HepG2 (cell line): ENCODE results near the gene CADM4. TPM values are rescaled to one million over a fixed set of nuclear protein-coding genes. Genes with fewer than 3 reads are reported as not detected.

Source experiments
- ATAC-seq: fragments of 200-7000 bp; cut with Tn5 transposase; 3 replicates; pipeline ENCODE4 v1.9.1; 2020; ENCODE audit warnings: mild to moderate bottlenecking, moderate library complexity
- BruUV-seq: library from RNA; stranded (reverse); fragments of 400-500 nt; replicated peaks from 2 replicates; lab custom pipeline; 2021; lab: Mats Ljungman, UMichigan
- CTCF ChIA-PET: fragments of 300-600 bp; formaldehyde crosslinking; extraction: SDS; loops from one replicate; lab custom pipeline; 2021; ENCODE audit warnings: low total read pairs, inconsistent platforms, low intra/inter-chr PET ratio; lab: Yijun Ruan, JAX
- POLR2A ChIA-PET: fragments of 350-600 bp; sonication (Branson Sonifier 250); formaldehyde crosslinking; loops from one replicate; lab custom pipeline; 2020; ENCODE audit warnings: antibody characterized with exemption, inconsistent platforms; lab: Yijun Ruan, JAX
- DNase-seq: peaks from one replicate; pipeline ENCODE4 v3.0.0-alpha.2; 2015; ENCODE audit warnings: low spot score
- FAIRE-seq: peaks from 3 replicates; lab custom pipeline; 2011; peaks lifted over from hg19 to GRCh38; lab: Jason Lieb, UNC
- H2AFZ ChIP-seq: one replicate; pipeline ENCODE4 v1.6.1; 2011; ENCODE audit warnings: low read length, inconsistent platforms
- H3K27ac ChIP-seq: fragments of 300-600 bp; 3 replicates; pipeline ENCODE4 v1.8.0; 2011; ENCODE audit warnings: mixed run types, mild to moderate bottlenecking, mixed read lengths, low read length, inconsistent platforms; ENCODE audit not compliant: insufficient read depth; ENCODE audit errors: extremely low read length
- H3K27me3 ChIP-seq, 2 experiments: fragments of 200-600 bp in 1 of 2; 2 replicates in 1 of 2; 3 replicates in 1 of 2; pipeline versions ENCODE4 v1.6.0 to v1.8.0; 2011; ENCODE audit warnings: low read length in 2 of 2, mild to moderate bottlenecking in 2 of 2, moderate library complexity in 2 of 2, inconsistent platforms in 1 of 2; ENCODE audit not compliant: insufficient read depth in 2 of 2, control insufficient read depth in 1 of 2
- H3K36me3 ChIP-seq, 2 experiments: fragments of 200-600 bp in 1 of 2; replicated peaks in 1 of 2; 2 replicates in 1 of 2; 3 replicates in 1 of 2; pipeline versions ENCODE4 v1.5.1 to v1.8.0; 2011; ENCODE audit warnings: low read length in 2 of 2, inconsistent platforms in 1 of 2; ENCODE audit not compliant: insufficient read depth in 2 of 2, control insufficient read depth in 1 of 2
- H3K4me1 ChIP-seq: 2 replicates; pipeline ENCODE4 v1.5.1; 2012; ENCODE audit warnings: low read length, inconsistent platforms; ENCODE audit not compliant: insufficient read depth
- H3K4me2 ChIP-seq: 2 replicates; pipeline ENCODE4 v1.6.0; 2011; ENCODE audit warnings: low read depth, low read length, inconsistent platforms
- H3K4me3 ChIP-seq, 3 experiments: fragments of 200-600 bp in 1 of 3; sonication (generic), shearing (Covaris generic) in 1 of 3; replicated peaks in 1 of 3; 2 replicates each; pipeline ENCODE4 v1.5.1; 2011 to 2016; ENCODE audit warnings: low read length in 3 of 3, inconsistent platforms in 2 of 3, low read depth in 2 of 3, mild to moderate bottlenecking in 2 of 3, control low read depth in 1 of 3, mixed read lengths in 1 of 3; ENCODE audit not compliant: insufficient read depth in 1 of 3
- H3K79me2 ChIP-seq: one replicate; pipeline ENCODE4 v1.6.1; 2011; ENCODE audit warnings: low read length, inconsistent platforms; ENCODE audit not compliant: insufficient read depth
- H3K9ac ChIP-seq: 2 replicates; pipeline ENCODE4 v1.6.0; 2011; ENCODE audit warnings: mild to moderate bottlenecking, low read depth, low read length, inconsistent platforms; ENCODE audit not compliant: insufficient read depth
- H3K9me3 ChIP-seq: 2 replicates; pipeline ENCODE4 v1.5.1; 2012; ENCODE audit warnings: mild to moderate bottlenecking, low read length
- H4K20me1 ChIP-seq: 2 replicates; pipeline ENCODE4 v1.6.0; 2011; ENCODE audit warnings: inconsistent platforms, mild to moderate bottlenecking, low read length, moderate library complexity; ENCODE audit not compliant: insufficient read depth
- RFX5 ChIP-seq: IDR thresholded peaks from 2 replicates; pipeline ENCODE4 v1.6.1; 2011; ENCODE audit warnings: low read depth, low read length, improper control_type of control experiment
- SP1 ChIP-seq, 2 experiments: fragments of 450-650 bp in 1 of 2; sonication (generic) in 1 of 2; formaldehyde crosslinking in 1 of 2; IDR thresholded peaks; 2 replicates each; pipeline versions ENCODE4 v1.4.0 to v1.6.1; 2016 to 2020; ENCODE audit warnings: missing genetic modification reagents in 1 of 2
- ZNF207 ChIP-seq: fragments of 450-650 bp; IDR thresholded peaks from 2 replicates; pipeline ENCODE4 v1.6.1; 2016; ENCODE audit warnings: antibody characterized with exemption, borderline replicate concordance
- ZNF629 ChIP-seq: sonication (generic); formaldehyde crosslinking; conservative IDR thresholded peaks from 2 replicates; pipeline ENCODE4 v1.5.0; 2020; ENCODE audit warnings: missing genetic modification reagents
- WGBS: methylation state at CpG from one replicate; pipeline ENCODE4 v1.1.6; 2017; ENCODE audit warnings: low lambda C conversion rate; 5-methylcytosine and 5-hydroxymethylcytosine counted together
- in situ Hi-C: cut with HindIII; loops from 2 replicates; pipeline ENCODE4 v1.10.0; 2017; ENCODE audit warnings: low pct_unique_long_range_greater_than_20kb; ENCODE audit not compliant: extremely low pct_ligation_motif_present
- intact Hi-C: fragments of 100-400 bp; cut with micrococcal nuclease; formaldehyde crosslinking; loops from one replicate; pipeline ENCODE4 v1.10.0; 2022; ENCODE audit not compliant: unreplicated experiment
- polyA plus RNA-seq, 8 experiments: library from polyadenylated mRNA; depleted of rRNA in 3 of 8; stranded (reverse) in 7 of 8; unstranded in 1 of 8; fragments of >200 nt; fragmentation: Illumina TruSeq in 4 of 8; extraction: Trizol in 4 of 8; gene quantifications; 2 replicates each; pipeline versions ENCODE4 v1.2.1 to v1.2.3, GENCODE V29; 2011 to 2016; ENCODE audit warnings: low read depth in 4 of 8, missing spikeins in 1 of 8, mixed read lengths in 1 of 8; ENCODE audit not compliant: insufficient read depth in 1 of 8
- total RNA-seq, 5 experiments: library from RNA; depleted of rRNA; stranded (reverse); fragments of >200 nt; fragmentation: Illumina TruSeq; extraction: Trizol; gene quantifications; 2 replicates each; pipeline ENCODE4 v1.2.3, GENCODE V29; 2016; ENCODE audit warnings: low read depth in 1 of 5
- TF ChIP-seq, protein P1 (sequence below): sonication (generic); formaldehyde crosslinking; IDR thresholded peaks from 2 replicates; pipeline ENCODE4 v1.4.0; 2020; ENCODE audit warnings: missing genetic modification reagents, borderline replicate concordance

Gene CADM4
- total and polyA plus RNA-seq, 2 of the 13 experiments (the other 11 are each of a cell fraction or from before 2014, with no cell fraction given) = 8.5 to 16.0 TPM

DNA sequence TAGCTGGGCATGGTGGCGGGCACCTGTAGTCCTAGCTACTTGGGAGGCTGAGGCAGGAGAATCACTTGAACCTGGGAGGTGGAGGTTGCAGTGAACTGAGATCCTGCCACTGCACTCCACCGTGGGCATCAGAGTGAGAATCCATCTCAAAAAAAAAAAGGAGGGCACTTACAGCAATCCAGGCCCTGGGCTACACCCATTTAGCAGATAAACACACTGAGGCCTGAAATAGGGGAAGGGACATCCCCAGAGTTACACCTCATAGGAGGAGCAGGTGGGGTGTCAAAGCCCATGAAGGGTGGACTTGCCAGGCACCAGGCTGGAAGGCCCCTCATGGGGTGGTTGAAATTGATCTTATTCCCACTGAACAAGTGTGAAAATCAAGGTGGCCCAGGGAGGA is 44.3 kb upstream of the CADM4 start:
- no peak for DNase-seq
- intact Hi-C loops = no loop called here
- Histone ChIP-seq H3K27me3 (no peaks in the 10 kb centered on the region; a peak in 2 of 5 replicates), H2AFZ (no peak overlapping the region), H3K4me2 (no peak overlapping the region), H3K4me3 (no peak overlapping the region), H3K9ac (no peak overlapping the region), H3K36me3 (no peaks in the 10 kb centered on the region), H3K27ac (no peak overlapping the region), H3K4me1 (no peaks in the 10 kb centered on the region), H3K79me2 (no peaks in the 10 kb centered on the region), H4K20me1 (no peaks in the 10 kb centered on the region), H3K9me3 (no peaks in the 10 kb centered on the region)
- BruUV-seq = no TSS peak
- ATAC-seq = no peak
- TF ChIP-seq, protein P1, sequence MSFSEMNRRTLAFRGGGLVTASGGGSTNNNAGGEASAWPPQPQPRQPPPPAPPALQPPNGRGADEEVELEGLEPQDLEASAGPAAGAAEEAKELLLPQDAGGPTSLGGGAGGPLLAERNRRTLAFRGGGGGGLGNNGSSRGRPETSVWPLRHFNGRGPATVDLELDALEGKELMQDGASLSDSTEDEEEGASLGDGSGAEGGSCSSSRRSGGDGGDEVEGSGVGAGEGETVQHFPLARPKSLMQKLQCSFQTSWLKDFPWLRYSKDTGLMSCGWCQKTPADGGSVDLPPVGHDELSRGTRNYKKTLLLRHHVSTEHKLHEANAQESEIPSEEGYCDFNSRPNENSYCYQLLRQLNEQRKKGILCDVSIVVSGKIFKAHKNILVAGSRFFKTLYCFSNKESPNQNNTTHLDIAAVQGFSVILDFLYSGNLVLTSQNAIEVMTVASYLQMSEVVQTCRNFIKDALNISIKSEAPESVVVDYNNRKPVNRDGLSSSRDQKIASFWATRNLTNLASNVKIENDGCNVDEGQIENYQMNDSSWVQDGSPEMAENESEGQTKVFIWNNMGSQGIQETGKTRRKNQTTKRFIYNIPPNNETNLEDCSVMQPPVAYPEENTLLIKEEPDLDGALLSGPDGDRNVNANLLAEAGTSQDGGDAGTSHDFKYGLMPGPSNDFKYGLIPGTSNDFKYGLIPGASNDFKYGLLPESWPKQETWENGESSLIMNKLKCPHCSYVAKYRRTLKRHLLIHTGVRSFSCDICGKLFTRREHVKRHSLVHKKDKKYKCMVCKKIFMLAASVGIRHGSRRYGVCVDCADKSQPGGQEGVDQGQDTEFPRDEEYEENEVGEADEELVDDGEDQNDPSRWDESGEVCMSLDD = no peak
- TF ChIP-seq ZNF629 = peak; percentile 40; the same call in 1 of the 2 replicates
- TF ChIP-seq SP1 (IDR thresholded peaks at IDR 0.05) = no peak
- TF ChIP-seq SP1 (CRISPR knock-in tag; IDR thresholded peaks at IDR 0.05) = no peak
- TF ChIP-seq ZNF207 = no peak
- no peak for TF ChIP-seq RFX5
- CTCF ChIA-PET = no interaction called here
- no peak for FAIRE-seq
- 18% methylated on average over 2 of the region's 2 CpGs for WGBS
- in situ Hi-C loops = no loop called here
- POLR2A ChIA-PET = no interaction called here
